DMS79 (cell line): Measurements from ENCODE around the gene LRRK2.
"Not testable (repeated sequence)": the region's sequence is repeated elsewhere in the genome, so short reads cannot be mapped to it uniquely, and the experiment has no call there.

Experiments
- DNase-seq: peaks from one replicate; lab custom pipeline; 2025; lab: John Stamatoyannopoulos, UW

Gene LRRK2

GRCh38 chr12:40315375-40315774, 90.6 kb downstream of the LRRK2 start:
- no peak for DNase-seq

- no peak for DNase-seq
Measured at GRCh38 chr12:40324261-40324660, 99.5 kb downstream of the LRRK2 start.

GRCh38 chr12:40325349-40325960, 100.7 kb downstream of the LRRK2 start:
- no peak for DNase-seq

GRCh38 chr12:40327535-40327934, 102.7 kb downstream of the LRRK2 start:
- no peak for DNase-seq

- DNase-seq, result no peak
Measured at GRCh38 chr12:40330180-40330579, 105.4 kb downstream of the LRRK2 start.

- no peak for DNase-seq
Measured at GRCh38 chr12:40331886-40332285, 107.1 kb downstream of the LRRK2 start.

GRCh38 chr12:40335991-40336390, 111.2 kb downstream of the LRRK2 start:
- no peak for DNase-seq

GRCh38 chr12:40336573-40337199, 111.9 kb downstream of the LRRK2 start:
- no peak for DNase-seq

- no peak for DNase-seq
Measured at GRCh38 chr12:40338071-40338470, 113.3 kb downstream of the LRRK2 start.

- DNase-seq, result no peak
Measured at GRCh38 chr12:40338621-40339020, 113.8 kb downstream of the LRRK2 start.

- no peak for DNase-seq
Measured at GRCh38 chr12:40342010-40342409, 117.2 kb downstream of the LRRK2 start.

- no peak for DNase-seq
Measured at GRCh38 chr12:40343124-40343523, 118.3 kb downstream of the LRRK2 start.

GRCh38 chr12:40344312-40344711, 119.5 kb downstream of the LRRK2 start:
- no peak for DNase-seq

GRCh38 chr12:40351976-40352375, 127.2 kb downstream of the LRRK2 start:
- no peak for DNase-seq

- DNase-seq, result no peak
Measured at GRCh38 chr12:40375076-40375475, 150.3 kb downstream of the LRRK2 start.

- no peak for DNase-seq
Measured at GRCh38 chr12:40376533-40377267, 151.9 kb downstream of the LRRK2 start.

GRCh38 chr12:40378691-40379090, 153.9 kb downstream of the LRRK2 start:
- DNase-seq, result no peak

GRCh38 chr12:40382217-40382616, 157.4 kb downstream of the LRRK2 start:
- no peak for DNase-seq

- DNase-seq, result not testable (repeated sequence)
Measured at GRCh38 chr12:40387279-40387678, 162.5 kb downstream of the LRRK2 start.

- no peak for DNase-seq
Measured at GRCh38 chr12:40390980-40391379, 166.2 kb downstream of the LRRK2 start.

- no peak for DNase-seq
Measured at GRCh38 chr12:40393026-40393425, 168.2 kb downstream of the LRRK2 start.

- no peak for DNase-seq
Measured at GRCh38 chr12:40399656-40400055, 174.9 kb downstream of the LRRK2 start.

- no peak for DNase-seq
Measured at GRCh38 chr12:40405419-40405818, 180.6 kb downstream of the LRRK2 start.
